Left colon (tissue), 2 donors: ENCODE results near the gene FERMT2. TPM values are rescaled to one million over a fixed set of nuclear protein-coding genes. Genes with fewer than 3 reads are reported as not detected.
A peak's percentile ranks its signal among the peaks of the same experiment; 100 is the strongest.

Experiments
- ATAC-seq: fragments of 200-7000 bp; cut with Tn5 transposase; one replicate; pipeline ENCODE4 v1.9.1; 2020; ENCODE audit warnings: mild to moderate bottlenecking, moderate library complexity
- DNase-seq, 2 donors: peaks; one replicate each; pipeline ENCODE4 v3.0.0-alpha.2; 2020
- intact Hi-C, 2 donors: fragments of 100-400 bp; cut with DNase I in 1 of 2; cut with micrococcal nuclease in 1 of 2; formaldehyde crosslinking; loops; one replicate each; pipeline versions ENCODE4 v1.11.2 to v1.14.0; 2022; cut with DNase I, micrococcal nuclease
- long read RNA-seq: library from polyadenylated mRNA; unstranded; transcript quantifications from one replicate; pipeline ENCODE4 v2.0.0, GENCODE V29; 2021
- total RNA-seq, 2 donors: library from RNA; stranded (reverse); fragmentation: NEBNext Ultra II Directional; extraction: Animal tissue kit (Norgen Biotek cat#: 25700); gene quantifications; one replicate each; pipeline ENCODE4 v1.2.1, GENCODE V29; 2021
- donor health status: DM: no; HTN: no; CAD: no.
- donor health status: DM: yes; HTN: yes; CAD: no.

FERMT2 gene, protein sequence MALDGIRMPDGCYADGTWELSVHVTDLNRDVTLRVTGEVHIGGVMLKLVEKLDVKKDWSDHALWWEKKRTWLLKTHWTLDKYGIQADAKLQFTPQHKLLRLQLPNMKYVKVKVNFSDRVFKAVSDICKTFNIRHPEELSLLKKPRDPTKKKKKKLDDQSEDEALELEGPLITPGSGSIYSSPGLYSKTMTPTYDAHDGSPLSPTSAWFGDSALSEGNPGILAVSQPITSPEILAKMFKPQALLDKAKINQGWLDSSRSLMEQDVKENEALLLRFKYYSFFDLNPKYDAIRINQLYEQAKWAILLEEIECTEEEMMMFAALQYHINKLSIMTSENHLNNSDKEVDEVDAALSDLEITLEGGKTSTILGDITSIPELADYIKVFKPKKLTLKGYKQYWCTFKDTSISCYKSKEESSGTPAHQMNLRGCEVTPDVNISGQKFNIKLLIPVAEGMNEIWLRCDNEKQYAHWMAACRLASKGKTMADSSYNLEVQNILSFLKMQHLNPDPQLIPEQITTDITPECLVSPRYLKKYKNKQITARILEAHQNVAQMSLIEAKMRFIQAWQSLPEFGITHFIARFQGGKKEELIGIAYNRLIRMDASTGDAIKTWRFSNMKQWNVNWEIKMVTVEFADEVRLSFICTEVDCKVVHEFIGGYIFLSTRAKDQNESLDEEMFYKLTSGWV
- total RNA-seq = 10 to 100 TPM in 1 of 2 donors, 1 to 10 TPM in 1; 6.7 to 32.4 TPM
- long read RNA-seq, partial matches to known transcripts = 3 of 7 reads
- long read RNA-seq, other reads (novel, unspliced or antisense) = 1 of 7 reads

DNA sequence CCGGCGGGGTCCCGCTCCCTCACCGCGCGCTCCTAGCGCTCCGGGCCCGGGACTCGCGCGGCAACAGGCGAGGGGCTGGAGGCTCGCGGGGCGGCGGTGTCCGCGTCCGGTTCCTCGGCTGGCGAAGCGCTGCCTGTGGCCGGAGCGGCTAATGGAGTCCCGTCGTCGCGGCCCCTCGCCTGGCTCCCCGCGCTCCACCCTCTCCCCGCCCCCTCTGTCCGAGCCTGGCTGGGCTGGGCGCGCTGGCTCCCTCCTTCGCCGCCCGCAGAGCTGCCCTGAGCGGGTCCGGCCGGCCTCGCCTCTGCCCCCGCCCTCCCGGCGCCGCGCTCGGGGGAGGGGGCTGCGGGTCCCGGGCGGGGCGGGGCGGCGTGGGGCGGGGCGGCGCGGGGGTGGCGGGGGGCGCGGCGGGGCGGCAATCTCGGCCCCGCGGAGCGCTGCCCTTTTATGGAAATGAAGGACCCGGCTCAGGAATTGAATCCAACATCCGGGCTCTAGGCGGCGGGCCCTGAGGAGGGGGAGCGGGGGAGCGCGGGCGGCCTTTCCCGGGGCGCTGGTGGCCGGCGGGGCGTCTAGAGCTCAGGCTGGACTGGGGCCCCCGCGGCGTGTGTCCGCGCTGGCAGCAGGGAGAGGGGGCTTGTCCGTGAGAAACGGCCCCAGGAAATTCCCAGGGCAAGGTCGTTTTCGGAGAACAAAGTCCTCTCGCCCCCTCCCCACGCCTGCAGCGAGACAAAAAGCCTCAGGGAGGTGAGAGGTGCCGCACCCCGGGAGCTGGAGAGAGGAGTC is at the start of gene FERMT2:
FERMT2 (minus strand) TSS at position 153 of the 783 bp plus-strand sequence. CDS start 482 bp downstream, outside the sequence.
- DNase-seq (peak; percentile 62 to 73), ATAC-seq (peak; percentile 82)
- intact Hi-C loops = no loop called here

DNA sequence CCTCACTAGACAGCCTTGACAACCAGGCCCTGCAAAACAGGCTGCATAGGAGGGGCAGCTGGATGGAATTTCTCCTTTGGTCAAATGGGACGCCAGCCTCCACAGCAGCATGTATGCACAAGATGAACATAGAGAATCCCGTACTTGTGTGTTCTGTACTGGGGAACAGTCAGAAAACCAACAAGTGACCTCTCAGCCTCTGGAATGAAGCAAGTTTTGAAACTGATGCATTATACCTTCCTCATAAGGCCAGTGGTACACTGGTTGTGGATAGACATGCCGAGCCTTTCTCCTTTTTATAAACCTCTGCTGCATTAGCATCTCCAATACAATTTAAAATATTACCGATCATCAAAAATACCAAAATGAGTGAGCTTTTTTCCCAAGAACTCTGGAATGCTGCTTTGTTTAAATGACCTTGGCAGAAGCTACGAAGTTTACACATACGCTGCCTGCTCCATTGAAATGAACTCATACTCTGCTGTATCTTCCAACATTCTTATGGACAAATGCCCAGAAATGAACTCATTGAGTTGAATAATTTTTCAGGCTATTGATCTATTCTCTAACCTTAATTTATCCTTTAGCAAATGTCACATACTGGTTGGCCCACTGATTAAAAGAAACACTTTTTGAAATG is 47.6 kb upstream of the FERMT2 start:
- ATAC-seq (no peak), DNase-seq (no peak)
- intact Hi-C loops = no loop called here

DNA sequence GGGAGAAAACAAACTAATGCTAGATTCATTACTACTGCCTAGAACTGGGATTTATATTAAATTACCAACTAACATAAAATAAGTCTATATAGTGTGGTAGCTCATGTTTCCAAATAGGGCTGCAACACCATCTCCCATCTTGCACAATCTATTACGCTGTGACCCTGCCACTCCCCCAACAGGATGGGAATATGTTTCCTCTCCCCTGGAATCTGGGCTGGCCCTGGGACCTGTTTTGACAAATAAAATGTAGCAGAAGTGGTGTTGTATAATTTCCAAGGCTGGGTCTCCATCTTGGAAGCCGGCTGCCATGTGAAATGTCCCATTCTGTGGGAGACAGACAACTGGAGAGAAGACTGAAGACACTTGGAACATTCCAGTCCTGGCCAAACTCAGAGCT is 45.6 kb upstream of the FERMT2 start:
- ATAC-seq (no peak), DNase-seq (no peak)
- intact Hi-C loops = no loop called here

DNA sequence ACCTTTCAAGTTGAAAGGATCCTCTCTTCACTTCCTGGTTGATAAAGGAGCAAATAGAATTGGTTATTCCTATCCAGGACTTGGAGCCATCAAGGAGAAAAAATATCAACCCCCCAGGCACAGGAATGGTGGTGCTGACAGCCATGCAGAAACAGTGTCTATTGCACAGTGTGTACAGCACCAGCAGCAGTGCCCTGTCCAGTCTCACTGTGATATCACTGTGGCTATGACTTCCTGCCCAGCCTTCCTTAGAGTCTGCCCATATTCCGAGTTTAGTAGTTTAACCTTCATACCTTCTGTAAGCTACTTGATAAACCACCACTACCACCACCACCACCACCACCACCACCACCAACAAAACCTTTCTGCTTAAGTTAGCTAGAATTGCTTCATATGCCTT is 45.1 kb upstream of the FERMT2 start:
- DNase-seq (no peak), ATAC-seq (no peak)
- intact Hi-C loops = no loop called here

DNA sequence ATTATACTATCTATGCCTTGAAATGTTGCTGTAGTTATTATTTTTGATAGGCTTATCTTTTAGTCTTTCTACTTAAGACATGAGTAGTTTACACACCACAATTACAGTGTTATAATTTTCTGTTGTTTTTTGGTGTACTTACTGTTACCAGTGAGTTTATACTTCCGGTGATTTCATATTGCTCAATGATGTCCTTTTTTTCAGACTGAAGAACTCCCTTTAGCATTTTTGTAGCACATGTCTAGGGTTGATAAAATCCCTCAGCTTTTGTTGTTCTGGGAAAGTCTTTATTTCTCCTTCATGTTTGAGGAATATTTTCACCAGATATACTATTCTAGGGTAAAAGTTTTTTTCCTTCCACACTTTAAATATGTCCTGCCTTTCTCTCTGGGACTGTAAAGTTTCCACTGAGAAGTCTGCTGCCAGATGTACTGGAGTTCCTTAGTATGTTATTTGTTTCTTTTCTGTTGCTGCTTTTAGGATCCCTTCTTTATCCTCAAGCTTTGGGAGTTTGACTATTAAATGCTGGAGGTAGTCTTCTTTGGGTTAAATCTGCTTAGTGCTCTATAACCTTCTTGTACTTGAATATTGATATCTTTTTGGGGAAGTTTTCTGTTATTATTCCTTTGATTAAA is 41.5 kb upstream of the FERMT2 start:
- intact Hi-C loops = no loop called here
- ATAC-seq = no peak
- DNase-seq = no peak

DNA sequence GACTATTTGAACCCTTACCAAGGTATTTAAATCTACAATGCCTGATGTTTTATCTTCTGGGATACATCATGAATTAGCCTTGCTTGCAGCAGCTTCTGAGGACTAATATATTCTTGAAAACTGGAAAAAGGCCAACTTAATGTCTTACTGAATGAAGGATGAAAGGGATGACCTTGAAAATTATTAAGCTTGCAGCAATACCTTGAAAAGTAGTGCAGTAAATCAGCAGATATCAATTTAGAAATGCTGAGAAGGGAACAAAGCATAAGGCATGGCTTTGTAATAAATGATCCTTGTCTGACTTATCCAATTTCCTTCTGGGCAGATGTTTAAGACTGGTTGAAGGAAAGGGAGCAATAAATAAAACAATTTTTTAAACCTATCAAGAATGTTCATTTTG is 37.3 kb upstream of the FERMT2 start:
- DNase-seq = no peak
- ATAC-seq = no peak
- intact Hi-C loops = no loop called here

DNA sequence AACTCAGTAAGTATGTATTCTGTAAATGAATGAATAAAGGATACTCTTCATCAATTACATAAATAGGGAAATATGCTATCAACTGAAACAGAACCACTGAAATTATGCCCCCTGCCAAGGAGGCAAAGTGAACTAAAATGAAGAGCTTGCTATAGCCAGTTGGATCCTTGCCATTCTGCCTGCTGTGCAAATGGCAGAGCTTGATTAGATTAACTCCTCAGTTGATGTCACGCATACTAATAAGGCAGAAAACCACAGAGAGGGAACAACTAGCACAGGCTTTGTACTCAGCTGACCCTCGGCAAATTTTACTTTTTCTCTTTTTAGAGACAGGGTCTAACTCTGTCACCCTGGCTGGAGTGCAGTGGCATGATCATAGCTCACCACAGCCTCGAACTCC is 36.7 kb upstream of the FERMT2 start:
- DNase-seq = no peak
- ATAC-seq = no peak
- intact Hi-C loops = no loop called here

DNA sequence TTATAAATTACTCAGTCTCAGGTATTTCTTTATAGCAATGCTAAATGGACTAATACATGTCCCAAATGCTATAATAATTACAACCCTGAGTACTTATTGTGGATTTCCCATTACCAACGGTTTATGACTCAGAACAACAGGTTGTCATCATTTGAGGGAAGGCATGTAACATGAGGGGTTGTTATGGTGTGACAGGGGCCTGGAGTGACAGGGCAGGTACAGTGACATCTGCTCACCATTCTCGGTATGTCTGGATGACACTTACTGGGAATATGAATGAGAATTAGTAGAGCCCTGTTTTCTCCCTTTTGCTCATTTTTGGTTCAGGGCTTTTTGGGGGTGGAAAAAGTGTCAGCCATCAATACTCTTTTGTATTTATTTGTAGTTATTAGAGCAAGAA is 36.2 kb upstream of the FERMT2 start:
- ATAC-seq (no peak), DNase-seq (no peak)
- intact Hi-C loops = no loop called here

DNA sequence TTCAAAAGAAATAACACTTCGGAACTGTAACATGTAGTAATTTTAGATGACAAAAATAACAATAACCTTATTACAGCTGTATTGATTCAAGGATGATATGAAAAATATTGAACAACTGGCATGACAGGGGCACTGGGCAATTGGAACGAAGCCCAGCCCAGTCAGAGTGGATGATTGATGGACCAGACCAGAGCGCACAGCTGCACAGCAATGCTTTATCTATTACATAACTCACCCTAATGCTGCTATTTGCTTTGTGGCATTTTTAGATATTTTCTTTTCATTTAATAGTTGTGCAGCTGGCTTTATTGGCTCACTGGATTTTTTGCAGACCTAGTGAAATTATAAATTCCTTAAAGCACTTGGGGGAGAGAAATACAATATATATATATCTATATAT is 26.9 kb upstream of the FERMT2 start:
- ATAC-seq = no peak
- intact Hi-C loops = no loop called here
- no peak for DNase-seq

DNA sequence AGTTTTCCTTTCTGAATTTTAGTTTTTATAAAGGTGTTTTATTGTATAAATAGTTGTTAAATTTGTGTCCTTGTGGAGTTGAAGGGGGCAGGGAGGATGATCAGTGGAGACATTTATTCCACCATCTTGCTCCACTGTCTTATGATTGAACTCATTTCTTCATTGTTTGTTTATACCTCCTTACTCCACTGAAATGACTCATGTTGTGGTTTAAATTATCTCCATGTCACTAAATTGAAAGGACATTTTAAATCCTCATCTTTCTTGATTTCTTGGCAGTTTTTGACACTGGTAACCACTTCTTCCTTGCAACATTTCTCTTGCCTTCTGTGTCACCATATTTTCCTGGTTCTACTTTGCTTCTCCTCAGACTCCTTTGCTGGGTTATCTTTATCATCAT is 23.6 kb upstream of the FERMT2 start:
- ATAC-seq (no peak), DNase-seq (no peak)
- intact Hi-C loops = no loop called here

DNA sequence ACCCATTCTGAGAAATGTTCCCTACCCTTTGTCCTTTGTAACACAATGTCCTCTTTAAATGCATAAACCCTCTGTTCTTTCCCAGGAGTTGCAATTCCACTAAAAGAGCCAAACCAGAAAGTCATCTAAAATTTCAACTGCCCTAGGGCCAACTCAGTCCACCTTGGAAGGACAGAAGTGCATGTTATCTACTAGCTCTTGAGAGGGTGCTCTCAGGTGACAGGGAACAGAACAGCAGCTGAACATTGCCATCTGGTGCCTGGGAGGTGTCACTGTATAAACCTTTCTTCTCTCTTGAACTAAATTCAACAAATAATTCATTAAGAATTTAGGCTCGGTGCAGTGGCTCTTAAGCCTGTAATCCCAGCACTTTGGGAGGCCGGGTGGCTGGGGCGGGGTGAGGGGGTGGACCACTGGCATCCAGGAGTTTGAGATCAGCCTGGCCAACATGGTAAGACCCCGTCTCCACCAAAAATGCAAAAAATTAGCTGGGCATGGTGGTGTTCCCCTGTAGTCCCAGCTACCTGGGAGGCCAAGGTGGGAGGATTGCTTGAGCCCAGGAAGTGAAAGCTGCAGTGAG is 10.3 kb upstream of the FERMT2 start:
- DNase-seq = peak in 1 of 2 donors; percentile 31
- intact Hi-C loops = loop anchor here in 1 of 2 donors (5.0 kb wide), 1 partner anchor 139 kb away; no protein-coding TSS in a partner anchor
- ATAC-seq = peak; percentile 84

DNA sequence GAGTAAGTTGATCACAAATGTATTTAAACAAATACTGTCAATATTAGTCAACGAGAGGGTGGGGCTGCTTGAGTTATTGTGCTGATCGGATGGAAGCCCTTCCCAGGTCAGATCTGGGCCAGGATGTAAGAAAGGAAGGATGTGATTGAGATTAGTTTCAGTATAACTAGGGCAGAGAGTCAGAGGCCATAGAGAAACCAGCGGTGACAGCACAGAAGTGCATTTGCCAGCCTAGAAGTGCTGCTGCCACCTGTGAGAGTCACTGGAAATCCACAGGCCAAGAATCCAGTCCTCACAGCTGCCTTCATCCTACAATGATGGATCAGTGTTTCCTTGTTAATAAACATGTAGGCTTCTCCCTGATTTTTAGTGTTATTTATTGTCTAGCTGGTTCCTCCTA is 9.8 kb upstream of the FERMT2 start:
- ATAC-seq = no peak
- DNase-seq = no peak
- intact Hi-C loops = loop anchor here in 1 of 2 donors (5.0 kb wide), 1 partner anchor 138 kb away; no protein-coding TSS in a partner anchor

DNA sequence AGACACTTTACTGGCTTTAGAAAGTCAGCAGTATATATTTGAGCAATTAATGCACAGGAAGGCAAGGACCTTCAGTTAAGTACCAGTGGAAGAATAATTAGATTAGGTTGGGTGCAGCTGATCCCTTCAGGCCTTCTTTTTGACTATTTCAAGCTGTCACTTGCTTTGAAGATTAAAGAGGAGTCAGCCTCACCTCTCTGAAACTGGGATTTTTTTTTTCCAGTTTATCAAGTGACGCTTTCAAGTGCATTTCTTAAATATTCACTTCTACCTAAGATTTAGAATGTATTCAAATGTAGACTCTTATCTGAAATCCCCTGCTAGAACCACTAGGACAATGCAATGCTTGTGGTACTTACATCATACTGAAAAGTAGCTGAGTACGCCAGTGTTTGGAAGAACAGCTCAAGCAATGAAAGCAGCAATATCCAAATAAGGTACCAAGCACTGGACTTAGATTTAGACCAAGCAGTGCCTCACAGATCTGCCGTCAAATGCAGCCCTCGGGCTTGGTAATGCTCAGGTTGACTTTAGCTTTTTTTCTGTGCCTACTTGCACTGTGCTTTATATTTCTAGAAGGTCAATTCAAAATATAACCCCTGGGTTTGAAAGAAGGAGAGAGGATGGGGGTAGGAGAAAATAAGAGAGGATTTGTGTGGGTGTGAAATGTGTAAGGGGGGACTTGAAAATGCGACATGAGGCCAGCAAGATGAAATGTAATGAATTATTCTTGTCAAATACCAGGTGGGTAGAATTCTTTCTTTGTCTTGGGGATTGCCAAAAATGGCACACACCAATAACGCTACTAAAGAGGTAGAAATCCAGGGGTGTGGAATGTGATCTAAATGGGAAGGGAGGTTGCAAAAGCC is 3.7 kb upstream of the FERMT2 start:
- DNase-seq (peak in 1 of 2 donors; percentile 36), ATAC-seq (no peak)
- intact Hi-C loops = no loop called here

DNA sequence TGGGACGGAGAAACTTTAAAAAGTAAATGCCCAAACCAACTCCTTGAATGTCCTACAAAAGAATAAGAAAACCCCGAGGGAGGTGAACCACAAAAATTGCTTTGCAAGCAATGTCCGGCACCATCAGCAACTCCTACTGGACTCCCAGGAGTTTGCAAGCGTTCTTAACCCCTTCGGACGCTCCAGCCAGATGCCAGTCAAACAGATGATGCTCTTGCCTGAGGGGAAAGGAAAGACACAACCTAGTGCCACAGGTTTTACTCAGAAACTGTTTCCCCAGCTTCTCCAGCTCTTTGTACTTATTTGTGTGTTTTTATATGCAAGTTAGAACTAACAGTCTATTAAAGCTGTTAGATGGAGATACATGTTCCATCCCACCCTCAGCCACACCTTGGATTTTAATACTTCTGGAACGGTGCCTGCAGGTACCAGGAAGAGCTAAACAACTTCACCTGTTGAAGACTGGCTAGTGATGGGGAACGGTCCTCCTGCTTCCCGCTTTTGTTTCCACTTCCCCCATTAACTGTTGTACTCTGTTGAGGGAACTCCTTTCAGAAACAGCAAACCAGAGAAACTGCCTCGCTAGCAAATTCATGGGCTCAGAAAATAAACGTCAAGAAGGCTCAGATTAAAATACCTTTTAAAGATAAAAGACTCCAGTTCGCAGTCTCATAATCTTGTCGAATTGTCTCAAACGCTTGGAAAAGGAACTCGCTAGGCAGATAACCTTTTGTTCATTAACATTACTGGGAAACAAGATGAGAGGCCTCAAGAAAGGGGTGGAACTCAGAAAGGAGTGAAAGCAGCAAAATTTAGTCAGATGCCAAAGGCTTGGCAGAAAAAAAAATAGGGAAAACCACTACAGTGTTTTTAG is 1.1 kb upstream of the FERMT2 start:
- DNase-seq (peak; percentile 9 to 44), ATAC-seq (peak; percentile 21)
- intact Hi-C loops = no loop called here

DNA sequence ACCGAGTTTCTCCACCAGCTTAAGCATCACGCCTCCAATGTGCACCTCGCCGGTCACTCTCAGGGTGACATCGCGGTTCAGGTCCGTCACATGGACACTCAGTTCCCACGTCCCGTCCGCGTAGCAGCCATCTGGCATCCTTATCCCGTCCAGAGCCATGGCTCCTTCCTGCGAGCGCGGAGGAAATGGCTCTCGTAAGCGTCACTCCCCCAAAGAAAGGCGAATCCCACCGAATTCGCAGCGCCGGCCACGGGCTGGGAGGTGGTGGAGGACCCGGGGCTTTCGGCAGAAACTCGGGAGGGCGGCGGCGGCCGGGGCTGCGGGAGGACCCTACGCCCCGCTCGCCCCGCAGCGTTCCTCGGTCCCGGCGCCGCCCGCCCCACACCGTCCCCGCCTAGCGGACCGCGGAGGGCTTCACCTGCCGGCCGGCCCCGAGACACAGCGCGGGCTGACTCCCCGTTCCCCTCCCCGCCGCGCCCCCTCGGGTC is 396 bp downstream of the FERMT2 start:
- intact Hi-C loops = no loop called here
- ATAC-seq (peak; percentile 43), DNase-seq (peak; percentile 30 to 45)
